ENCODE results near the gene GPC2.
"Not testable (repeated sequence)": the region's sequence is repeated elsewhere in the genome, so short reads cannot be mapped to it uniquely, and the experiment has no call there.

DNA sequence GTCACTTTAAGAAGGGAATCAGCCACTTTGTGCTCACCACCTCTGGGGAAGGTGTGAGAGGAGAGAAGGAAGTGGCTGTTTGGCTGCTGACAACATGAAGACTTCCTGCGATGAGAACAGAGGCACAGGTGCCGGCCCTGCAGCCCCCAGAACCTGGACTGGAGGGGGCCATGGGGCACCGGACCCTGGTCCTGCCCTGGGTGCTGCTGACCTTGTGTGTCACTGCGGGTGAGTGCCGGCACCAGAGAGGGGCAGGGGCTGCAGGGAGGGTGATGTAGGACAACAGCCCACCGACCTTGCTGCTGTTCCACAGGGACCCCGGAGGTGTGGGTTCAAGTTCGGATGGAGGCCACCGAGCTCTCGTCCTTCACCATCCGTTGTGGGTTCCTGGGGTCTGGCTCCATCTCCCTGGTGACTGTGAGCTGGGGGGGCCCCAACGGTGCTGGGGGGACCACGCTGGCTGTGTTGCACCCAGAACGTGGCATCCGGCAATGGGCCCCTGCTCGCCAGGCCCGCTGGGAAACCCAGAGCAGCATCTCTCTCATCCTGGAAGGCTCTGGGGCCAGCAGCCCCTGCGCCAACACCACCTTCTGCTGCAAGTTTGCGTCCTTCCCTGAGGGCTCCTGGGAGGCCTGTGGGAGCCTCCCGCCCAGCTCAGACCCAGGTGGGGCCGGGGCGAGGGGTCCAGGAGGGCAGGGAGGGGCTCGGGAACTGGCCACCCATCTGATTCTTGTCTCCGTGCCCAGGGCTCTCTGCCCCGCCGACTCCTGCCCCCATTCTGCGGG lies 42.8 kb upstream of the GPC2 start, which contains the start of gene PVRIG:
- not testable (repeated sequence) for TF ChIP-seq EZH2 (optimal IDR thresholded peaks at IDR 0.05; ENCODE audit: low read depth, low read length)
- TF ChIP-seq, protein P1, sequence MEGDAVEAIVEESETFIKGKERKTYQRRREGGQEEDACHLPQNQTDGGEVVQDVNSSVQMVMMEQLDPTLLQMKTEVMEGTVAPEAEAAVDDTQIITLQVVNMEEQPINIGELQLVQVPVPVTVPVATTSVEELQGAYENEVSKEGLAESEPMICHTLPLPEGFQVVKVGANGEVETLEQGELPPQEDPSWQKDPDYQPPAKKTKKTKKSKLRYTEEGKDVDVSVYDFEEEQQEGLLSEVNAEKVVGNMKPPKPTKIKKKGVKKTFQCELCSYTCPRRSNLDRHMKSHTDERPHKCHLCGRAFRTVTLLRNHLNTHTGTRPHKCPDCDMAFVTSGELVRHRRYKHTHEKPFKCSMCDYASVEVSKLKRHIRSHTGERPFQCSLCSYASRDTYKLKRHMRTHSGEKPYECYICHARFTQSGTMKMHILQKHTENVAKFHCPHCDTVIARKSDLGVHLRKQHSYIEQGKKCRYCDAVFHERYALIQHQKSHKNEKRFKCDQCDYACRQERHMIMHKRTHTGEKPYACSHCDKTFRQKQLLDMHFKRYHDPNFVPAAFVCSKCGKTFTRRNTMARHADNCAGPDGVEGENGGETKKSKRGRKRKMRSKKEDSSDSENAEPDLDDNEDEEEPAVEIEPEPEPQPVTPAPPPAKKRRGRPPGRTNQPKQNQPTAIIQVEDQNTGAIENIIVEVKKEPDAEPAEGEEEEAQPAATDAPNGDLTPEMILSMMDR (IDR thresholded peaks at IDR 0.05; ENCODE audit: low read length) = not testable (repeated sequence)
